HepG2 (cell line): ENCODE measurements around the gene KRTAP10-11. TPM values are rescaled to one million over a fixed set of nuclear protein-coding genes. Genes with fewer than 3 reads are reported as not detected.

ENCODE experiments used
- ATAC-seq: fragments of 200-7000 bp; cut with Tn5 transposase; 3 replicates; pipeline ENCODE4 v1.9.1; 2020; ENCODE audit warnings: mild to moderate bottlenecking, moderate library complexity
- BruUV-seq: library from RNA; stranded (reverse); fragments of 400-500 nt; replicated peaks from 2 replicates; lab custom pipeline; 2021; lab: Mats Ljungman, UMichigan
- CTCF ChIA-PET: fragments of 300-600 bp; formaldehyde crosslinking; extraction: SDS; loops from one replicate; lab custom pipeline; 2021; ENCODE audit warnings: low total read pairs, inconsistent platforms, low intra/inter-chr PET ratio; lab: Yijun Ruan, JAX
- POLR2A ChIA-PET: fragments of 350-600 bp; sonication (Branson Sonifier 250); formaldehyde crosslinking; loops from one replicate; lab custom pipeline; 2020; ENCODE audit warnings: antibody characterized with exemption, inconsistent platforms; lab: Yijun Ruan, JAX
- DNase-seq: peaks from one replicate; pipeline ENCODE4 v3.0.0-alpha.2; 2015; ENCODE audit warnings: low spot score
- FAIRE-seq: peaks from 3 replicates; lab custom pipeline; 2011; peaks lifted over from hg19 to GRCh38; lab: Jason Lieb, UNC
- H2AFZ ChIP-seq: one replicate; pipeline ENCODE4 v1.6.1; 2011; ENCODE audit warnings: low read length, inconsistent platforms
- H3K27ac ChIP-seq: fragments of 300-600 bp; 3 replicates; pipeline ENCODE4 v1.8.0; 2011; ENCODE audit warnings: mixed run types, mild to moderate bottlenecking, mixed read lengths, low read length, inconsistent platforms; ENCODE audit not compliant: insufficient read depth; ENCODE audit errors: extremely low read length
- H3K27me3 ChIP-seq, 2 experiments: fragments of 200-600 bp in 1 of 2; 2 replicates in 1 of 2; 3 replicates in 1 of 2; pipeline versions ENCODE4 v1.6.0 to v1.8.0; 2011; ENCODE audit warnings: low read length in 2 of 2, mild to moderate bottlenecking in 2 of 2, moderate library complexity in 2 of 2, inconsistent platforms in 1 of 2; ENCODE audit not compliant: insufficient read depth in 2 of 2, control insufficient read depth in 1 of 2
- H3K36me3 ChIP-seq, 2 experiments: fragments of 200-600 bp in 1 of 2; replicated peaks in 1 of 2; 2 replicates in 1 of 2; 3 replicates in 1 of 2; pipeline versions ENCODE4 v1.5.1 to v1.8.0; 2011; ENCODE audit warnings: low read length in 2 of 2, inconsistent platforms in 1 of 2; ENCODE audit not compliant: insufficient read depth in 2 of 2, control insufficient read depth in 1 of 2
- H3K4me1 ChIP-seq: 2 replicates; pipeline ENCODE4 v1.5.1; 2012; ENCODE audit warnings: low read length, inconsistent platforms; ENCODE audit not compliant: insufficient read depth
- H3K4me2 ChIP-seq: 2 replicates; pipeline ENCODE4 v1.6.0; 2011; ENCODE audit warnings: low read depth, low read length, inconsistent platforms
- H3K4me3 ChIP-seq, 3 experiments: fragments of 200-600 bp in 1 of 3; sonication (generic), shearing (Covaris generic) in 1 of 3; replicated peaks in 1 of 3; 2 replicates each; pipeline ENCODE4 v1.5.1; 2011 to 2016; ENCODE audit warnings: low read length in 3 of 3, inconsistent platforms in 2 of 3, low read depth in 2 of 3, mild to moderate bottlenecking in 2 of 3, control low read depth in 1 of 3, mixed read lengths in 1 of 3; ENCODE audit not compliant: insufficient read depth in 1 of 3
- H3K79me2 ChIP-seq: one replicate; pipeline ENCODE4 v1.6.1; 2011; ENCODE audit warnings: low read length, inconsistent platforms; ENCODE audit not compliant: insufficient read depth
- H3K9ac ChIP-seq: 2 replicates; pipeline ENCODE4 v1.6.0; 2011; ENCODE audit warnings: mild to moderate bottlenecking, low read depth, low read length, inconsistent platforms; ENCODE audit not compliant: insufficient read depth
- H3K9me3 ChIP-seq: 2 replicates; pipeline ENCODE4 v1.5.1; 2012; ENCODE audit warnings: mild to moderate bottlenecking, low read length
- H4K20me1 ChIP-seq: 2 replicates; pipeline ENCODE4 v1.6.0; 2011; ENCODE audit warnings: inconsistent platforms, mild to moderate bottlenecking, low read length, moderate library complexity; ENCODE audit not compliant: insufficient read depth
- ATF6 ChIP-seq: sonication (generic); formaldehyde crosslinking; conservative IDR thresholded peaks from 2 replicates; pipeline ENCODE4 v1.4.0; 2020; ENCODE audit warnings: missing genetic modification reagents
- ELF4 ChIP-seq: sonication (generic); formaldehyde crosslinking; IDR thresholded peaks from 2 replicates; pipeline ENCODE4 v1.5.0; 2020; ENCODE audit warnings: missing genetic modification reagents, mild to moderate bottlenecking, moderate library complexity, borderline replicate concordance
- GMEB2 ChIP-seq: IDR thresholded peaks from 2 replicates; pipeline ENCODE4 v1.6.1; 2016; ENCODE audit warnings: missing biosample characterization, missing genetic modification reagents, low read depth
- PLRG1 ChIP-seq: fragments of 450-650 bp; conservative IDR thresholded peaks from 2 replicates; pipeline ENCODE4 v1.6.1; 2016
- PRDM4 ChIP-seq: sonication (generic); formaldehyde crosslinking; IDR thresholded peaks from 2 replicates; pipeline ENCODE4 v1.9.0; 2021; ENCODE audit warnings: missing genetic modification reagents, borderline replicate concordance
- ZBTB40 ChIP-seq, 2 experiments: fragments of 450-650 bp in 1 of 2; sonication (generic) in 1 of 2; formaldehyde crosslinking in 1 of 2; IDR thresholded peaks; 2 replicates each; pipeline versions ENCODE4 v1.6.1 to v1.8.0; 2016 to 2022; ENCODE audit warnings: antibody characterized with exemption in 1 of 2, mild to moderate bottlenecking in 1 of 2, missing genetic modification reagents in 1 of 2
- ZFP36L2 ChIP-seq: sonication (generic); formaldehyde crosslinking; IDR thresholded peaks from 2 replicates; pipeline ENCODE4 v1.4.0; 2020; ENCODE audit warnings: missing genetic modification reagents
- ZNF549 ChIP-seq: sonication (generic); formaldehyde crosslinking; IDR thresholded peaks from 2 replicates; pipeline ENCODE4 v1.5.0; 2020; ENCODE audit warnings: missing genetic modification reagents
- ZSCAN20 ChIP-seq: sonication (generic); formaldehyde crosslinking; IDR thresholded peaks from 2 replicates; pipeline ENCODE4 v1.4.0; 2020; ENCODE audit warnings: missing genetic modification reagents, mild to moderate bottlenecking, borderline replicate concordance
- WGBS: methylation state at CpG from one replicate; pipeline ENCODE4 v1.1.6; 2017; ENCODE audit warnings: low lambda C conversion rate; 5-methylcytosine and 5-hydroxymethylcytosine counted together
- in situ Hi-C: cut with HindIII; loops from 2 replicates; pipeline ENCODE4 v1.10.0; 2017; ENCODE audit warnings: low pct_unique_long_range_greater_than_20kb; ENCODE audit not compliant: extremely low pct_ligation_motif_present
- intact Hi-C: fragments of 100-400 bp; cut with micrococcal nuclease; formaldehyde crosslinking; loops from one replicate; pipeline ENCODE4 v1.10.0; 2022; ENCODE audit not compliant: unreplicated experiment
- polyA plus RNA-seq, 8 experiments: library from polyadenylated mRNA; depleted of rRNA in 3 of 8; stranded (reverse) in 7 of 8; unstranded in 1 of 8; fragments of >200 nt; fragmentation: Illumina TruSeq in 4 of 8; extraction: Trizol in 4 of 8; gene quantifications; 2 replicates each; pipeline versions ENCODE4 v1.2.1 to v1.2.3, GENCODE V29; 2011 to 2016; ENCODE audit warnings: low read depth in 4 of 8, missing spikeins in 1 of 8, mixed read lengths in 1 of 8; ENCODE audit not compliant: insufficient read depth in 1 of 8
- total RNA-seq, 5 experiments: library from RNA; depleted of rRNA; stranded (reverse); fragments of >200 nt; fragmentation: Illumina TruSeq; extraction: Trizol; gene quantifications; 2 replicates each; pipeline ENCODE4 v1.2.3, GENCODE V29; 2016; ENCODE audit warnings: low read depth in 1 of 5

The KRTAP10-11 gene
- total and polyA plus RNA-seq, 2 of the 13 experiments (the other 11 are each of a cell fraction or from before 2014, with no cell fraction given), result not detected

- intact Hi-C loops, result no loop called here
- Histone ChIP-seq H3K4me2 (no peak overlapping the region), H3K4me1 (no peaks in the 10 kb centered on the region), H3K27me3 (peaks cover 1 to 22% of the 10 kb centered on the region in 2 experiments; a peak in 3 of 5 replicates), H3K4me3 (no peak overlapping the region), H3K79me2 (no peaks in the 10 kb centered on the region), H3K9ac (no peak overlapping the region), H4K20me1 (no peaks in the 10 kb centered on the region), H2AFZ (no peak overlapping the region), H3K9me3 (peaks cover 24% of the 10 kb centered on the region; the same call in 1 of the 2 replicates), H3K27ac (no peak overlapping the region), H3K36me3 (no peaks in the 10 kb centered on the region)
- WGBS, result 16% methylated on average over 4 of the region's 4 CpGs
- POLR2A ChIA-PET, result no interaction called here
- FAIRE-seq (no peak), ATAC-seq (no peak), DNase-seq (no peak)
- CTCF ChIA-PET, result no interaction called here
- in situ Hi-C loops, result no loop called here
- BruUV-seq, result no TSS peak
- TF ChIP-seq ZSCAN20 (CRISPR knock-in tag), result no peak
- TF ChIP-seq ZNF549 (CRISPR knock-in tag), result no peak
- no peak for TF ChIP-seq PLRG1
- no peak for TF ChIP-seq PRDM4 (CRISPR knock-in tag)
- TF ChIP-seq ELF4 (CRISPR knock-in tag), result no peak
- TF ChIP-seq ZFP36L2 (CRISPR knock-in tag), result no peak
- no peak for TF ChIP-seq ATF6 (CRISPR knock-in tag)
- TF ChIP-seq GMEB2, result no peak
- TF ChIP-seq ZBTB40 (IDR thresholded peaks at IDR 0.05), result no peak
- no peak for TF ChIP-seq ZBTB40 (CRISPR knock-in tag; IDR thresholded peaks at IDR 0.05)
Observed at GRCh38 chr21:44611551-44611950, 34.7 kb upstream of the KRTAP10-11 start.
